Trophoblast cell (in vitro differentiated cells and primary cell): ENCODE data around the gene PIK3R5.

Experiments
- DNase-seq, 2 donors: peaks; one replicate each; pipeline ENCODE4 v3.0.0-alpha.2; 2016
- H2AFZ ChIP-seq: 2 replicates; pipeline ENCODE4 v1.6.1; 2013; ENCODE audit warnings: low read length, moderate library complexity, mild to moderate bottlenecking; ENCODE audit not compliant: insufficient read depth, poor library complexity
- H2AK5ac ChIP-seq: 2 replicates; pipeline ENCODE4 v1.6.1; 2013; ENCODE audit warnings: mild to moderate bottlenecking, low read length
- H2BK120ac ChIP-seq: 2 replicates; pipeline ENCODE4 v1.6.1; 2013; ENCODE audit warnings: low read length, mild to moderate bottlenecking, moderate library complexity; ENCODE audit not compliant: insufficient read depth, poor library complexity
- H2BK12ac ChIP-seq: 2 replicates; pipeline ENCODE4 v1.6.1; 2013; ENCODE audit warnings: mild to moderate bottlenecking, low read length, moderate library complexity
- H2BK5ac ChIP-seq: 2 replicates; pipeline ENCODE4 v1.6.1; 2013; ENCODE audit warnings: low read length, low read depth, moderate library complexity, mild to moderate bottlenecking; ENCODE audit not compliant: poor library complexity
- H3K14ac ChIP-seq: 2 replicates; pipeline ENCODE4 v1.6.1; 2013; ENCODE audit warnings: mild to moderate bottlenecking, low read length
- H3K18ac ChIP-seq: 2 replicates; pipeline ENCODE4 v1.6.1; 2013; ENCODE audit warnings: mild to moderate bottlenecking, low read length
- H3K23ac ChIP-seq: 2 replicates; pipeline ENCODE4 v1.6.1; 2013; ENCODE audit warnings: low read length
- H3K27ac ChIP-seq: 2 replicates; pipeline ENCODE4 v1.5.1; 2013; ENCODE audit warnings: low read depth, mild to moderate bottlenecking, inconsistent platforms, low read length, moderate library complexity
- H3K27me3 ChIP-seq: 2 replicates; pipeline ENCODE4 v1.6.1; 2013; ENCODE audit warnings: inconsistent platforms, mild to moderate bottlenecking, low read length, moderate library complexity; ENCODE audit not compliant: insufficient read depth
- H3K36me3 ChIP-seq, 2 experiments: 1 replicate in 1 of 2; 2 replicates in 1 of 2; pipeline ENCODE4 v1.6.1; 2013; ENCODE audit warnings: low read length in 2 of 2, mild to moderate bottlenecking in 2 of 2, moderate library complexity in 1 of 2; ENCODE audit not compliant: insufficient read depth in 2 of 2, control insufficient read depth in 1 of 2
- H3K4ac ChIP-seq: 2 replicates; pipeline ENCODE4 v1.6.1; 2013; ENCODE audit warnings: low read depth, mild to moderate bottlenecking, low read length, moderate library complexity
- H3K4me1 ChIP-seq, 2 experiments: 1 replicate in 1 of 2; 2 replicates in 1 of 2; pipeline ENCODE4 v1.6.1; 2013; ENCODE audit warnings: low read length in 2 of 2, mild to moderate bottlenecking in 2 of 2, moderate library complexity in 1 of 2; ENCODE audit not compliant: insufficient read depth in 2 of 2, control insufficient read depth in 1 of 2
- H3K4me2 ChIP-seq: 2 replicates; pipeline ENCODE4 v1.6.1; 2013; ENCODE audit warnings: inconsistent platforms, mild to moderate bottlenecking, low read length, moderate library complexity
- H3K4me3 ChIP-seq: 2 replicates; pipeline ENCODE4 v1.5.1; 2013; ENCODE audit warnings: mild to moderate bottlenecking, low read depth, low read length, inconsistent platforms
- H3K79me1 ChIP-seq: one replicate; pipeline ENCODE4 v1.6.1; 2013; ENCODE audit warnings: low read length
- H3K79me2 ChIP-seq: 2 replicates; pipeline ENCODE4 v1.6.1; 2013; ENCODE audit warnings: low read length, mild to moderate bottlenecking; ENCODE audit not compliant: control insufficient read depth, insufficient read depth, poor library complexity
- H3K9ac ChIP-seq: 2 replicates; pipeline ENCODE4 v1.6.1; 2013; ENCODE audit warnings: mild to moderate bottlenecking, low read length
- H3K9me3 ChIP-seq: 2 replicates; pipeline ENCODE4 v1.6.1; 2013; ENCODE audit warnings: low read depth, mild to moderate bottlenecking, control low read depth, inconsistent platforms, low read length; ENCODE audit not compliant: insufficient read depth
- H4K12ac ChIP-seq: 2 replicates; pipeline ENCODE4 v1.6.1; 2013; ENCODE audit warnings: low read depth, mild to moderate bottlenecking, low read length, moderate library complexity
- H4K8ac ChIP-seq: 2 replicates; pipeline ENCODE4 v1.6.1; 2013; ENCODE audit warnings: low read depth, mild to moderate bottlenecking, low read length, moderate library complexity
- H4K91ac ChIP-seq: one replicate; pipeline ENCODE4 v1.6.1; 2013; ENCODE audit warnings: low read depth, mild to moderate bottlenecking, low read length, moderate library complexity
- WGBS: extraction: QIAGEN DNeasy Blood & Tissue Kit; methylation state at CpG from one replicate; pipeline ENCODE4 v1.1.7; 2013; ENCODE audit warnings: missing lambda C conversion rate; ENCODE audit not compliant: insufficient read length, insufficient coverage; ENCODE audit errors: extremely low coverage; 5-methylcytosine and 5-hydroxymethylcytosine counted together

Gene PIK3R5

DNA sequence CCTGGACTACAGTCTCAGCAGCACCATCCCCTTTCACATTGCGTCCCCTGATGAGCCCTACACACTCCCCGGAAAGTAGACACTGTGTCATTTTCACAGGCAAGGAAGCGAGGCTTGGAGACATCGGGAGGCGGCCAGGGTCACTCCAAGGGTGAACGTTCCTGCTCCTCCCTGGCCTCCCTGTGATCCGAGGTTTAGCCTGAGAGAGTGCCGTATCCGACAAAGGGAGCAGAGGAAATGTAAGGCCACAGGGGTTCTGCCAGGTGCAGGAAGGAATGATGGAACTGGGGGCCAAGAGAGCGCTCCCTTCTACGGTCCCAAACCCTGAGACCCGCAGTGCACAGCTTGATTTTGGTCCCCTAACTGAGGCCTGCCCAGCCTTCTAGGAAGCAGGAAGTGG is 90.1 kb downstream of the PIK3R5 start:
- no peak overlapping the region for H2BK120ac ChIP-seq
- H3K4me1 ChIP-seq: no peaks in the 10 kb centered on the region
- no peak overlapping the region for H4K8ac ChIP-seq
- H3K4me3 ChIP-seq: no peak overlapping the region
- H3K23ac ChIP-seq: no peak overlapping the region
- no peak overlapping the region for H3K14ac ChIP-seq
- H3K9me3 ChIP-seq: no peaks in the 10 kb centered on the region
- no peak overlapping the region for H2AFZ ChIP-seq
- WGBS: no CpG with 5 or more reads among the region's 12 CpGs
- no peak overlapping the region for H3K4me2 ChIP-seq
- H3K4ac ChIP-seq: no peak overlapping the region
- no peak for DNase-seq
- no peak overlapping the region for H4K91ac ChIP-seq
- no peaks in the 10 kb centered on the region for H3K79me1 ChIP-seq
- H3K27ac ChIP-seq: no peak overlapping the region
- no peaks in the 10 kb centered on the region for H3K36me3 ChIP-seq
- no peak overlapping the region for H3K9ac ChIP-seq
- H4K12ac ChIP-seq: no peak overlapping the region
- H2AK5ac ChIP-seq: no peak overlapping the region
- H3K27me3 ChIP-seq: no peaks in the 10 kb centered on the region
- H3K18ac ChIP-seq: no peak overlapping the region
- no peaks in the 10 kb centered on the region for H3K79me2 ChIP-seq
- H2BK5ac ChIP-seq: no peak overlapping the region
- H2BK12ac ChIP-seq: no peak overlapping the region

DNA sequence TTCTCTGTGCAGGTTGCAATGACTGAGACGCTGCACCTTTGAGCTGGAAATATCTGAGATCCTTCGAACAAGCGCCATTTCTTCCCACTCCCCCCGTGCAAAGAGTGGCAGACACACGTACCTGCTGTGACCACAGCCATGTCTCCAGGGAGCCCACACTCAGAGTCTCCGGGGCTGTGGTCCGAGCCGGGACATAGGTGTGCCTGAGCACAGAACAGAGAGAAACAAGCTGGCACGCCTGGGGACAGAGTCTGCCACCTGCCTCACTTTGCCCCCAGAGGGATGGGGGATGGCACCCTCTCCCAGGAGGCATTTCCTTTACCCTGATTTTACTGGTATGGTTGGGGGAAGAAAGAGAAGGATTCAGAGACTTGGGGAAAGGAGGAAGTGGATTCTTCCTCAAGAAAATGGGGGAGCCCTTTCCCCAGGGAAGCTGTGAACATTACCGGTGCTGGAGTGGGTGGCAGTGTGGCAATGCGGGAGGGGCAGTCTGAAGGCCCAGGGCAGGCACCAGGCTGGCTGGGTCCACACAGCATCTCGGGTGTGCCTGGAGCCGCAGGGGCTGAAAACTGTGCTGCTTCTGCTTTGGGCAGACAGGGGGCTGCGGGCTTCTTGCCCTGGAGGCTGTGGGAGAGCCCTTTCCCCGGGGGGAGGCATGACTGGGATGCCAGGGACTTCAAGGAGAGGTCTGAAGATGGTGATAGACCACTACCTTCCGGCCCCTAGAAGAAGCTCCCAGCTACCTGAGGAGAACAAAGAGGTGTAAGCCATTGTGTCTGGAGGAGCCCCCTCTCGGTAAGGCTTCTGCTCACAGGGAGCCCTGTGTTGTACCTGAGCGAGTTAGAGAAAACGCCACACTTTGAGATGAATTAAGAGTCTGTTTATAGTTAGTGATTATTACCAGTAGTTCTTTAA is 91.4 kb downstream of the PIK3R5 start:
- Histone ChIP-seq H3K4me2 (no peak overlapping the region), H3K4ac (no peak overlapping the region), H3K14ac (no peak overlapping the region), H3K79me2 (no peaks in the 10 kb centered on the region), H4K91ac (no peak overlapping the region), H4K8ac (no peak overlapping the region), H2BK12ac (no peak overlapping the region), H2AFZ (no peak overlapping the region), H3K27ac (no peak overlapping the region), H3K18ac (no peak overlapping the region), H3K27me3 (no peaks in the 10 kb centered on the region), H3K9me3 (no peaks in the 10 kb centered on the region), H2AK5ac (no peak overlapping the region), H3K4me1 (no peaks in the 10 kb centered on the region), H3K79me1 (no peaks in the 10 kb centered on the region), H4K12ac (no peak overlapping the region), H3K23ac (no peak overlapping the region), H3K4me3 (no peak overlapping the region), H2BK5ac (no peak overlapping the region), H3K36me3 (no peaks in the 10 kb centered on the region), H2BK120ac (no peak overlapping the region), H3K9ac (no peak overlapping the region)
- WGBS: no CpG with 5 or more reads among the region's 19 CpGs
- peak in 1 of 2 donors; percentile 30 for DNase-seq

DNA sequence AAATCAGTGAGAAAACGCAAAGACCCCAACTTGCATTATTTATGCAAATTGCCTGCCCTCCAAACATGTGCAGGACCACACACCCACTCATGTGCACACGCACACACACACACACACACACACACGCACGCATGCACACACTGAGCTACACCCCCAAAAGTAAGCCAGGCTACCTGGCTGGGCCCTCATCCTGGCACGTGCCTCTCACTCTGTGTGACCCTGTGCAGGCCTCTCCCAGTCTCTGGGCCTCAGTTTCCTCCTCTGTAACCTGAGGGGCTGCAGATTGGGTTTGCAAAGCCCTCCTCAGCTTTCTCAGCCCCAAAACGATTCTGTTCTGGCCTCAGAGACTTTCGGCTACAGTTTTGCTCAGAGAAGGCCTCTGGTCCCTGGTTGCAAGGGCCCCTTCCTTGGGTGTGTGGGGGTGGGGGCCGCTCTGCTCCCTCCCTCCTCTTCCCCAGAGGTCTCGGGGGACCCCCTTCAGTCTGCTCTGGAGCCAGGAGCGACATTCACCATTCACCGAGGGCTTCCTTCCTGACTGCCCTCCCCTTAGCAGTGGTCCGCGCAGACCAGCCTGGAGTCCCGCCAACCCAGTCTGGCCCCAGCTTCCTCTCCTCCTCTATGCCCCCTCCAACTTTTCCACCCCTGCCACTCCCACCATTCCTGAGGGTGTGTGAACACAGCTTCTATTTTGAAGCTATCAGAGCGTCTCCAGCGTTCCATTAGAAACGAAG is 92.6 kb downstream of the PIK3R5 start:
- Histone ChIP-seq H2AK5ac (no peak overlapping the region), H3K23ac (no peak overlapping the region), H3K79me2 (no peaks in the 10 kb centered on the region), H2AFZ (no peak overlapping the region), H4K91ac (no peak overlapping the region), H3K4me3 (no peak overlapping the region), H3K27ac (no peak overlapping the region), H3K4ac (no peak overlapping the region), H3K9me3 (no peaks in the 10 kb centered on the region), H3K14ac (no peak overlapping the region), H4K12ac (no peak overlapping the region), H4K8ac (no peak overlapping the region), H3K18ac (no peak overlapping the region), H2BK5ac (no peak overlapping the region), H3K79me1 (no peaks in the 10 kb centered on the region), H3K4me2 (no peak overlapping the region), H3K4me1 (no peaks in the 10 kb centered on the region), H2BK120ac (no peak overlapping the region), H3K9ac (no peak overlapping the region), H3K36me3 (no peaks in the 10 kb centered on the region), H3K27me3 (no peaks in the 10 kb centered on the region), H2BK12ac (no peak overlapping the region)
- DNase-seq: no peak
- WGBS: no CpG with 5 or more reads among the region's 17 CpGs

DNA sequence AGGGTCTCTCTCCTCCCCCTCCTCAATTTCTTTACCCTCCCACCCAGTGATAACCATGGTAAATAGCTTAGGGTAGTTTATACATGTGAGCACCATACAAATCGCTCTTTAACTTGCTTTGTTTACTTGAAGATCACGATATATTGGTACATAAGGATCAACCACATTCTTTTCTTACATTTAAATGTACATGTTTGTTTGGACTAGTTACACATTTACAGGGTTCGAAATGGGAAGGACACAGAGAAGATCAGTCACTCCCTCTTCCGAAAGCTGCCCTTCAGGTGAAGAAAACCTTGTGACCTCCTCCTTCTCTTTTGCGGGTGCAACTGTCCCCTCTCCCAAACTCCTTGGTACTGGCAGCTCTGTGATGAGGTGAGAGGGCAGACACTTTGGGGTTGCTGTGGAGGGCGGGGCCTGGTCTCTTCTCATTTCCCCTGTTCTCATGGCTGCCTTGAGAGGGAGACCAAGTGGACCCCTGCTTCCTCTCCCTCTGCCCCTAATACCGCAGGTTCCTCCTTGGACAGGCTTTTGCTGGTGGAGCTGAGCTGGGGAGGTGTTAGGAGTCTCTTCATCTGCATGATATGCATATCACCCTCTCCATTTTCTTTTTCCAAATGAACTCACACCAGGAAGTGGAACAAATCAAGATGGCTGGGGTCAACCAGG is 93.3 kb downstream of the PIK3R5 start:
- H3K4me1 ChIP-seq: no peaks in the 10 kb centered on the region
- H4K8ac ChIP-seq: no peak overlapping the region
- no peak overlapping the region for H4K91ac ChIP-seq
- H3K27me3 ChIP-seq: no peaks in the 10 kb centered on the region
- H3K4ac ChIP-seq: no peak overlapping the region
- H2AK5ac ChIP-seq: no peak overlapping the region
- DNase-seq: no peak
- no peak overlapping the region for H3K18ac ChIP-seq
- H3K14ac ChIP-seq: no peak overlapping the region
- no peak overlapping the region for H4K12ac ChIP-seq
- WGBS: no CpG with 5 or more reads among the region's 7 CpGs
- no peak overlapping the region for H3K4me3 ChIP-seq
- no peak overlapping the region for H2BK12ac ChIP-seq
- H3K23ac ChIP-seq: no peak overlapping the region
- H2BK5ac ChIP-seq: no peak overlapping the region
- H3K27ac ChIP-seq: no peak overlapping the region
- H3K36me3 ChIP-seq: no peaks in the 10 kb centered on the region
- H2BK120ac ChIP-seq: no peak overlapping the region
- H3K9ac ChIP-seq: no peak overlapping the region
- H2AFZ ChIP-seq: no peak overlapping the region
- no peaks in the 10 kb centered on the region for H3K79me2 ChIP-seq
- H3K79me1 ChIP-seq: no peaks in the 10 kb centered on the region
- H3K9me3 ChIP-seq: no peaks in the 10 kb centered on the region
- H3K4me2 ChIP-seq: no peak overlapping the region
